SK-N-SH (cell line): Measurements from ENCODE around the gene CES1. TPM values are rescaled to one million over a fixed set of nuclear protein-coding genes. Genes with fewer than 3 reads are reported as not detected.

Source experiments
- CTCF ChIA-PET: fragments of 300-600, 350-600 bp; formaldehyde crosslinking; extraction: SDS; loops from one replicate; lab custom pipeline; 2021; lab: Yijun Ruan, JAX
- POLR2A ChIA-PET: fragments of 350-600 bp; sonication (Branson Sonifier 250); formaldehyde crosslinking; extraction: SDS; loops from one replicate; lab custom pipeline; 2020; ENCODE audit warnings: antibody characterized with exemption, inconsistent platforms; lab: Yijun Ruan, JAX
- DNase-seq: peaks from one replicate; pipeline ENCODE4 v3.0.0; 2012
- H2AFZ ChIP-seq: fragments of 200-600 bp; sonication (generic); 2 replicates; pipeline ENCODE4 v1.8.1; 2016; ENCODE audit warnings: antibody characterized with exemption, mild to moderate bottlenecking, low read depth
- H3F3A ChIP-seq: fragments of 200-600 bp; sonication (generic); replicated peaks from 2 replicates; pipeline ENCODE3; 2016; ENCODE audit warnings: antibody characterized with exemption, mild to moderate bottlenecking; ENCODE audit not compliant: insufficient read depth
- H3K27ac ChIP-seq, 2 experiments: fragments of 200-500 bp in 1 of 2; fragments of 200-600 bp in 1 of 2; sonication (Bioruptor generic) in 1 of 2; sonication (generic), shearing (Covaris generic) in 1 of 2; 2 replicates each; pipeline versions ENCODE4 v1.5.1 to v1.6.1; 2014 to 2016; ENCODE audit warnings: low read depth in 2 of 2, inconsistent platforms in 1 of 2, low read length in 1 of 2, mild to moderate bottlenecking in 1 of 2, mixed read lengths in 1 of 2
- H3K27me3 ChIP-seq: fragments of 200-600 bp; sonication (generic), shearing (Covaris generic); 2 replicates; pipeline ENCODE4 v1.6.1; 2016; ENCODE audit warnings: mixed run types; ENCODE audit not compliant: insufficient read depth
- H3K36me3 ChIP-seq, 2 experiments: fragments of 200-500 bp in 1 of 2; fragments of 200-600 bp in 1 of 2; sonication (Bioruptor generic) in 1 of 2; sonication (generic) in 1 of 2; replicated peaks in 1 of 2; 2 replicates each; pipeline versions ENCODE3 to v1.5.1; 2014 to 2016; ENCODE audit warnings: low read length in 1 of 2, mild to moderate bottlenecking in 1 of 2; ENCODE audit not compliant: insufficient read depth in 2 of 2, control insufficient read depth in 1 of 2
- H3K4me1 ChIP-seq, 2 experiments: fragments of 200-500 bp in 1 of 2; fragments of 200-600 bp in 1 of 2; sonication (Bioruptor generic) in 1 of 2; sonication (generic), shearing (Covaris generic) in 1 of 2; 2 replicates each; pipeline versions ENCODE4 v1.5.1 to v1.6.1; 2014 to 2016; ENCODE audit warnings: low read depth in 1 of 2, low read length in 1 of 2, mixed run types in 1 of 2; ENCODE audit not compliant: insufficient read depth in 2 of 2, control insufficient read depth in 1 of 2
- H3K4me2 ChIP-seq: fragments of 200-600 bp; sonication (generic), shearing (Covaris generic); 2 replicates; pipeline ENCODE4 v1.6.1; 2017; ENCODE audit warnings: mixed run types
- H3K4me3 ChIP-seq, 2 experiments: fragments of 200-500 bp in 1 of 2; fragments of 200-600 bp in 1 of 2; sonication (Bioruptor generic) in 1 of 2; sonication (generic), shearing (Covaris generic) in 1 of 2; 2 replicates each; pipeline versions ENCODE4 v1.5.1 to v1.8.1; 2014 to 2016; ENCODE audit warnings: low read depth in 2 of 2, inconsistent platforms in 1 of 2, low read length in 1 of 2, mild to moderate bottlenecking in 1 of 2, mixed read lengths in 1 of 2, moderate library complexity in 1 of 2
- H3K79me2 ChIP-seq: fragments of 200-600 bp; sonication (generic); 2 replicates; pipeline ENCODE4 v1.8.1; 2017; ENCODE audit warnings: mild to moderate bottlenecking; ENCODE audit not compliant: insufficient read depth
- H3K9ac ChIP-seq: fragments of 200-600 bp; sonication (generic); 2 replicates; pipeline ENCODE4 v1.6.1; 2017; ENCODE audit warnings: mixed run types
- H3K9me2 ChIP-seq: fragments of 200-600 bp; sonication (generic); 2 replicates; pipeline ENCODE4 v1.6.1; 2017; ENCODE audit warnings: mixed run types
- H3K9me3 ChIP-seq: fragments of 200-600 bp; sonication (generic); 2 replicates; pipeline ENCODE4 v1.6.1; 2017; ENCODE audit warnings: mixed run types, mild to moderate bottlenecking, moderate library complexity
- H4K20me1 ChIP-seq: fragments of 200-600 bp; sonication (generic); 2 replicates; pipeline ENCODE4 v1.6.1; 2017; ENCODE audit warnings: mild to moderate bottlenecking, mixed run types; ENCODE audit not compliant: insufficient read depth
- ELF1 ChIP-seq: IDR thresholded peaks from 2 replicates; pipeline ENCODE4 v1.4.0; 2012
- EP300 ChIP-seq, 2 experiments: IDR thresholded peaks; 2 replicates each; pipeline versions ENCODE4 v1.4.0 to v1.6.1; 2012; ENCODE audit warnings: borderline replicate concordance in 1 of 2, low read depth in 1 of 2, low read length in 1 of 2
- EZH2phosphoT487 ChIP-seq: fragments of 200-600 bp; sonication (generic); IDR thresholded peaks from 2 replicates; pipeline ENCODE4 v1.6.1; 2017; ENCODE audit warnings: low read depth, mixed run types, mild to moderate bottlenecking, antibody characterized with exemption, moderate library complexity, borderline replicate concordance
- FOXM1 ChIP-seq: IDR thresholded peaks from 2 replicates; pipeline ENCODE4 v1.4.0; 2012; ENCODE audit warnings: low read depth, mild to moderate bottlenecking
- GABPA ChIP-seq: IDR thresholded peaks from 2 replicates; pipeline ENCODE4 v1.4.0; 2012; ENCODE audit warnings: low read depth, mild to moderate bottlenecking
- GATA2 ChIP-seq: sonication (generic); formaldehyde crosslinking; IDR thresholded peaks from 2 replicates; pipeline ENCODE4 v1.5.0; 2020; ENCODE audit warnings: mild to moderate bottlenecking, missing genetic modification reagents
- JUND ChIP-seq: IDR thresholded peaks from 2 replicates; pipeline ENCODE4 v1.4.0; 2012
- MEF2A ChIP-seq: IDR thresholded peaks from 2 replicates; pipeline ENCODE4 v1.4.0; 2012; ENCODE audit warnings: low read depth, borderline replicate concordance
- NFIC ChIP-seq: IDR thresholded peaks from 2 replicates; pipeline ENCODE4 v1.4.0; 2012; ENCODE audit warnings: borderline replicate concordance
- NRF1 ChIP-seq: IDR thresholded peaks from 2 replicates; pipeline ENCODE4 v1.6.1; 2012; ENCODE audit warnings: low read depth, mild to moderate bottlenecking, low read length
- RCOR1 ChIP-seq: fragments of 150-350 bp; IDR thresholded peaks from 2 replicates; pipeline ENCODE4 v1.6.1; 2017; ENCODE audit warnings: antibody characterized with exemption, low read length
- RXRA ChIP-seq: IDR thresholded peaks from 2 replicates; pipeline ENCODE4 v1.4.0; 2012; ENCODE audit warnings: low read depth, mild to moderate bottlenecking, borderline replicate concordance
- SIN3A ChIP-seq: IDR thresholded peaks from 2 replicates; pipeline ENCODE4 v1.6.1; 2012; ENCODE audit warnings: low read depth, mild to moderate bottlenecking, low read length, moderate library complexity, borderline replicate concordance
- YY1 ChIP-seq: IDR thresholded peaks from 2 replicates; pipeline ENCODE4 v1.4.0; 2012; ENCODE audit warnings: low read depth, mild to moderate bottlenecking
- WGBS: methylation state at CpG from one replicate; pipeline ENCODE4 v1.1.6; 2017; ENCODE audit warnings: low lambda C conversion rate; 5-methylcytosine and 5-hydroxymethylcytosine counted together
- polyA plus RNA-seq, 3 experiments: library from polyadenylated mRNA; depleted of rRNA; stranded (reverse); fragments of >200 nt; gene quantifications; 2 replicates each; pipeline ENCODE4 v1.2.3, GENCODE V29; 2012
- TF ChIP-seq, protein P1 (sequence below): fragments of 150-350 bp; IDR thresholded peaks from 2 replicates; pipeline ENCODE4 v1.6.1; 2017; ENCODE audit warnings: antibody characterized with exemption, low read length, low read depth, borderline replicate concordance
- TF ChIP-seq, protein P2 (sequence below): IDR thresholded peaks from 2 replicates; pipeline ENCODE4 v1.4.0; 2012; ENCODE audit warnings: low read depth, borderline replicate concordance
- TF ChIP-seq, protein P3 (sequence below): IDR thresholded peaks from 2 replicates; pipeline ENCODE4 v1.4.0; 2012; ENCODE audit warnings: low read depth, borderline replicate concordance
- TF ChIP-seq, protein P4 (sequence below): fragments of 150-350 bp; IDR thresholded peaks from 2 replicates; pipeline ENCODE4 v1.6.1; 2016; ENCODE audit warnings: mild to moderate bottlenecking, low read depth, low read length
- TF ChIP-seq, protein P5 (sequence below): IDR thresholded peaks from 2 replicates; pipeline ENCODE4; 2012

Gene CES1
- polyA plus RNA-seq, 1 of the 3 experiments (the other 2 are of a cell fraction) = not detected

DNA sequence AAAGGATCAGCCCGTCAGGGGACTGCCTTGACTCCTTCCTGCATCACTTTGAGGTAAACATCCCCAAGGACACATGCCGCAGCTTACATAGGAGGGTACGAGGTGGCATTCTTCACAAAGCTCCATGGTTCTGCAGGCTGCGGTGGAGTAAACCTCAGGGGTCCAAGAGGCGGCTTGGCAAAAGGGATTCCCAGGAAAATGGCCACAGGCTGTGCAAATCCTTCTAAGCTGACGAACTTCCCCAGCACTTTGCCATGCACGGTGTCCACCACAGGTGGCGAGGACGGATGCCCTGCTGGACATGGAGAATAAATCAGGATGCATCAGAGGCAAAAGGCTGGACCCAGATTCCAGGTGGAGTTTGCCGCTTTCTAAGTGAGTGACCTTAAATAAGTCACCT lies 4.2 kb downstream of the CES1 start:
- no peaks in the 10 kb centered on the region for H3K27me3 ChIP-seq
- POLR2A ChIA-PET = no interaction called here
- no peak overlapping the region for H3K4me3 ChIP-seq
- no peak overlapping the region for H3K9ac ChIP-seq
- H3K36me3 ChIP-seq = no peaks in the 10 kb centered on the region
- H3K79me2 ChIP-seq = no peaks in the 10 kb centered on the region
- no peaks in the 10 kb centered on the region for H4K20me1 ChIP-seq
- TF ChIP-seq SIN3A (no peak), NRF1 (no peak), MEF2A (no peak), FOXM1 (no peak), RCOR1 (no peak)
- TF ChIP-seq, protein P1, sequence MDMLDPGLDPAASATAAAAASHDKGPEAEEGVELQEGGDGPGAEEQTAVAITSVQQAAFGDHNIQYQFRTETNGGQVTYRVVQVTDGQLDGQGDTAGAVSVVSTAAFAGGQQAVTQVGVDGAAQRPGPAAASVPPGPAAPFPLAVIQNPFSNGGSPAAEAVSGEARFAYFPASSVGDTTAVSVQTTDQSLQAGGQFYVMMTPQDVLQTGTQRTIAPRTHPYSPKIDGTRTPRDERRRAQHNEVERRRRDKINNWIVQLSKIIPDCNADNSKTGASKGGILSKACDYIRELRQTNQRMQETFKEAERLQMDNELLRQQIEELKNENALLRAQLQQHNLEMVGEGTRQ = no peak
- TF ChIP-seq, protein P2, sequence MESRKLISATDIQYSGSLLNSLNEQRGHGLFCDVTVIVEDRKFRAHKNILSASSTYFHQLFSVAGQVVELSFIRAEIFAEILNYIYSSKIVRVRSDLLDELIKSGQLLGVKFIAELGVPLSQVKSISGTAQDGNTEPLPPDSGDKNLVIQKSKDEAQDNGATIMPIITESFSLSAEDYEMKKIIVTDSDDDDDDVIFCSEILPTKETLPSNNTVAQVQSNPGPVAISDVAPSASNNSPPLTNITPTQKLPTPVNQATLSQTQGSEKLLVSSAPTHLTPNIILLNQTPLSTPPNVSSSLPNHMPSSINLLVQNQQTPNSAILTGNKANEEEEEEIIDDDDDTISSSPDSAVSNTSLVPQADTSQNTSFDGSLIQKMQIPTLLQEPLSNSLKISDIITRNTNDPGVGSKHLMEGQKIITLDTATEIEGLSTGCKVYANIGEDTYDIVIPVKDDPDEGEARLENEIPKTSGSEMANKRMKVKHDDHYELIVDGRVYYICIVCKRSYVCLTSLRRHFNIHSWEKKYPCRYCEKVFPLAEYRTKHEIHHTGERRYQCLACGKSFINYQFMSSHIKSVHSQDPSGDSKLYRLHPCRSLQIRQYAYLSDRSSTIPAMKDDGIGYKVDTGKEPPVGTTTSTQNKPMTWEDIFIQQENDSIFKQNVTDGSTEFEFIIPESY = no peak
- WGBS = 41% methylated on average over 10 of the region's 10 CpGs
- no peaks in the 10 kb centered on the region for H3K9me2 ChIP-seq
- H3K4me1 ChIP-seq = no peaks in the 10 kb centered on the region
- no peak for DNase-seq
- H3K27ac ChIP-seq = no peak overlapping the region
- no peak overlapping the region for H2AFZ ChIP-seq
- H3K4me2 ChIP-seq = no peak overlapping the region
- H3F3A ChIP-seq = no peaks in the 10 kb centered on the region
- no peaks in the 10 kb centered on the region for H3K9me3 ChIP-seq
- CTCF ChIA-PET = interaction anchor here (0.6 to 2.4 kb wide), 3 partner anchors 14 to 367 kb away, joined by 3 to 9 read pairs (median 3); no protein-coding TSS in a partner anchor

DNA sequence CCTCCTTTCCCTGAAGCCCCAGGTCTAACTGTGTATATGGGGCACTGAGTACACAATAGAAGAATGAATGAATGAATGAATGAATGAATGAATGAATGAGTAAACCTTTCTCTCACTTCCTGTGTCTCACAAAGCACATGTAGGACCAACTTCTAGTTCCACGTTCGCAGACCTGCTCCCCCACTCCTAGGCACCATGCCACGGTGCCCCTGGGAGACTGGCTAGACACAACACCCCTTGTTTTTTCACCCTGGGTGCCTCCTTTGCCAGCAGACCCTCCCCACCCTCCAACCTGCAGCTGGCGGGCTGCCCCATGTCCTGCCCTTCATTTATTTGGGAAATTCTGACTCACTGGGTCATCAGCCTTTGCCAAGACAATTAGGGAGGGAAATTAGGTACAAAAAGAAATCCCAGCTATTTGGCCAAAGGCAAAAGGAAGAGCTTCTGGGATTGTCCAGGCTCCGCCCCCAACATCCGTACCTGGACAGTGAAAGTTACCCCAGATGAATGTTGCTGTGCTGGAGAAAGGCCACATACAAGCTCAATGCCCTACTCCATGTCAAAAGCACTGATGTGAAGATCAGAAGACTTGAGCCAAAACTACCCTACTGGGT lies 7.7 kb downstream of the CES1 start:
- no peak for DNase-seq
- no peak overlapping the region for H2AFZ ChIP-seq
- H3K27me3 ChIP-seq = no peaks in the 10 kb centered on the region
- no peaks in the 10 kb centered on the region for H3K4me1 ChIP-seq
- no peak overlapping the region for H3K4me3 ChIP-seq
- POLR2A ChIA-PET = no interaction called here
- CTCF ChIA-PET = interaction anchor here (0.9 to 1.1 kb wide), 2 partner anchors 113 to 360 kb away, joined by 3 to 4 read pairs; no protein-coding TSS in a partner anchor
- H3F3A ChIP-seq = no peaks in the 10 kb centered on the region
- H3K36me3 ChIP-seq = no peaks in the 10 kb centered on the region
- no peaks in the 10 kb centered on the region for H3K79me2 ChIP-seq
- 41% methylated on average over 6 of the region's 6 CpGs for WGBS
- no peak overlapping the region for H3K4me2 ChIP-seq
- no peak overlapping the region for H3K9ac ChIP-seq
- no peaks in the 10 kb centered on the region for H3K9me2 ChIP-seq
- H3K9me3 ChIP-seq = no peaks in the 10 kb centered on the region
- no peak overlapping the region for H3K27ac ChIP-seq
- H4K20me1 ChIP-seq = no peaks in the 10 kb centered on the region
- TF ChIP-seq YY1 (no peak), GABPA (no peak), NFIC (no peak), EZH2phosphoT487 (no peak), ELF1 (no peak), NRF1 (no peak), RXRA (no peak), EP300 (IDR thresholded peaks at IDR 0.05; ENCODE audit: borderline replicate concordance in 1 of 2, low read depth in 1 of 2, low read length in 1 of 2) (no peak), GATA2 (CRISPR knock-in tag) (no peak), JUND (no peak)
- TF ChIP-seq, protein P3, sequence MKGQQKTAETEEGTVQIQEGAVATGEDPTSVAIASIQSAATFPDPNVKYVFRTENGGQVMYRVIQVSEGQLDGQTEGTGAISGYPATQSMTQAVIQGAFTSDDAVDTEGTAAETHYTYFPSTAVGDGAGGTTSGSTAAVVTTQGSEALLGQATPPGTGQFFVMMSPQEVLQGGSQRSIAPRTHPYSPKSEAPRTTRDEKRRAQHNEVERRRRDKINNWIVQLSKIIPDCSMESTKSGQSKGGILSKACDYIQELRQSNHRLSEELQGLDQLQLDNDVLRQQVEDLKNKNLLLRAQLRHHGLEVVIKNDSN = no peak
- TF ChIP-seq, protein P4, sequence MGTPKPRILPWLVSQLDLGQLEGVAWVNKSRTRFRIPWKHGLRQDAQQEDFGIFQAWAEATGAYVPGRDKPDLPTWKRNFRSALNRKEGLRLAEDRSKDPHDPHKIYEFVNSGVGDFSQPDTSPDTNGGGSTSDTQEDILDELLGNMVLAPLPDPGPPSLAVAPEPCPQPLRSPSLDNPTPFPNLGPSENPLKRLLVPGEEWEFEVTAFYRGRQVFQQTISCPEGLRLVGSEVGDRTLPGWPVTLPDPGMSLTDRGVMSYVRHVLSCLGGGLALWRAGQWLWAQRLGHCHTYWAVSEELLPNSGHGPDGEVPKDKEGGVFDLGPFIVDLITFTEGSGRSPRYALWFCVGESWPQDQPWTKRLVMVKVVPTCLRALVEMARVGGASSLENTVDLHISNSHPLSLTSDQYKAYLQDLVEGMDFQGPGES = no peak
- TF ChIP-seq, protein P5, sequence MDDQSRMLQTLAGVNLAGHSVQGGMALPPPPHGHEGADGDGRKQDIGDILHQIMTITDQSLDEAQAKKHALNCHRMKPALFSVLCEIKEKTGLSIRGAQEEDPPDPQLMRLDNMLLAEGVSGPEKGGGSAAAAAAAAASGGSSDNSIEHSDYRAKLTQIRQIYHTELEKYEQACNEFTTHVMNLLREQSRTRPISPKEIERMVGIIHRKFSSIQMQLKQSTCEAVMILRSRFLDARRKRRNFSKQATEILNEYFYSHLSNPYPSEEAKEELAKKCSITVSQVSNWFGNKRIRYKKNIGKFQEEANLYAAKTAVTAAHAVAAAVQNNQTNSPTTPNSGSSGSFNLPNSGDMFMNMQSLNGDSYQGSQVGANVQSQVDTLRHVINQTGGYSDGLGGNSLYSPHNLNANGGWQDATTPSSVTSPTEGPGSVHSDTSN = no peak
- TF ChIP-seq, protein P2 = no peak
